Measurements from ENCODE around the gene HMCN2.

Gene HMCN2

GRCh38 chr9:130459941-130460669, 194.5 kb downstream of the HMCN2 start:
- no peak for DNase-seq

GRCh38 chr9:130461218-130461630, 195.7 kb downstream of the HMCN2 start:
- DNase-seq = no peak

- no peak for DNase-seq
Observed at GRCh38 chr9:130461731-130462130, 196.2 kb downstream of the HMCN2 start.

- DNase-seq = no peak
Observed at GRCh38 chr9:130462685-130463540, 197.4 kb downstream of the HMCN2 start.

GRCh38 chr9:130463763-130464745, 198.5 kb downstream of the HMCN2 start:
- DNase-seq = no peak

- DNase-seq = no peak
Observed at GRCh38 chr9:130465383-130466096, 200.0 kb downstream of the HMCN2 start.

- no peak for DNase-seq
Observed at GRCh38 chr9:130466537-130467217, 201.1 kb downstream of the HMCN2 start.

GRCh38 chr9:130467316-130467715, 201.8 kb downstream of the HMCN2 start:
- no peak for DNase-seq

GRCh38 chr9:130468566-130468965, 203.0 kb downstream of the HMCN2 start:
- DNase-seq = no peak

GRCh38 chr9:130470269-130470668, 204.7 kb downstream of the HMCN2 start:
- no peak for DNase-seq

GRCh38 chr9:130470950-130471349, 205.4 kb downstream of the HMCN2 start:
- DNase-seq = no peak

GRCh38 chr9:130471411-130472183, 206.0 kb downstream of the HMCN2 start:
- no peak for DNase-seq

- DNase-seq = no peak
Observed at GRCh38 chr9:130472184-130472705, 206.7 kb downstream of the HMCN2 start.

- DNase-seq = no peak
Observed at GRCh38 chr9:130473009-130473408, 207.4 kb downstream of the HMCN2 start.

GRCh38 chr9:130473566-130473965, 208.0 kb downstream of the HMCN2 start:
- DNase-seq = no peak

GRCh38 chr9:130474106-130474505, 208.5 kb downstream of the HMCN2 start:
- no peak for DNase-seq

GRCh38 chr9:130476151-130476730, 210.7 kb downstream of the HMCN2 start:
- no peak for DNase-seq

- DNase-seq = no peak
Observed at GRCh38 chr9:130477564-130477963, 212.0 kb downstream of the HMCN2 start.

- no peak for DNase-seq
Observed at GRCh38 chr9:130478152-130478551, 212.6 kb downstream of the HMCN2 start.

Measured in kidney glomerular epithelial cell (primary cell).